Liver (tissue), 9 donors: ENCODE data around the gene PNKP. TPM values are rescaled to one million over a fixed set of nuclear protein-coding genes. Genes with fewer than 3 reads are reported as not detected.

Source experiments
- DNase-seq: peaks from one replicate; pipeline ENCODE4 v3.0.0-alpha.2; 2017; ENCODE audit warnings: low spot score
- H3K27ac ChIP-seq, 2 donors: one replicate each; pipeline ENCODE4 v1.7.0; 2013; ENCODE audit warnings: inconsistent platforms in 2 of 2, low read length in 2 of 2, control low read depth in 1 of 2, low read depth in 1 of 2, mild to moderate bottlenecking in 1 of 2
- H3K27me3 ChIP-seq, 4 donors: one replicate each; pipeline versions ENCODE4 v1.6.1 to v1.7.0; 2013; ENCODE audit warnings: low read length in 3 of 4, inconsistent platforms in 1 of 4, mild to moderate bottlenecking in 1 of 4, moderate library complexity in 1 of 4; ENCODE audit not compliant: control insufficient read depth in 4 of 4, insufficient read depth in 4 of 4
- H3K36me3 ChIP-seq, 4 donors: one replicate each; pipeline versions ENCODE4 v1.6.1 to v1.7.0; 2013; ENCODE audit warnings: low read length in 3 of 4, mild to moderate bottlenecking in 3 of 4, low read depth in 1 of 4, moderate library complexity in 1 of 4; ENCODE audit not compliant: control insufficient read depth in 4 of 4, insufficient read depth in 3 of 4
- H3K4me1 ChIP-seq, 4 donors: one replicate each; pipeline versions ENCODE4 v1.6.1 to v1.7.0; 2013; ENCODE audit warnings: low read length in 3 of 4, mild to moderate bottlenecking in 3 of 4, moderate library complexity in 1 of 4; ENCODE audit not compliant: control insufficient read depth in 4 of 4, insufficient read depth in 4 of 4
- H3K4me3 ChIP-seq, 3 donors: one replicate each; pipeline versions ENCODE4 v1.6.1 to v1.7.0; 2013; ENCODE audit warnings: low read length in 3 of 3, control low read depth in 1 of 3, low read depth in 1 of 3, mild to moderate bottlenecking in 1 of 3
- H3K9ac ChIP-seq, 2 donors: one replicate each; pipeline ENCODE4 v1.7.0; 2013; ENCODE audit warnings: low read length in 2 of 2, mild to moderate bottlenecking in 2 of 2, moderate library complexity in 2 of 2, control low read depth in 1 of 2, low read depth in 1 of 2
- H3K9me3 ChIP-seq, 4 donors: one replicate each; pipeline versions ENCODE4 v1.6.1 to v1.7.0; 2013; ENCODE audit warnings: low read length in 3 of 4; ENCODE audit not compliant: control insufficient read depth in 4 of 4
- EGR1 ChIP-seq, 2 donors: IDR thresholded peaks; 2 replicates each; pipeline ENCODE4 v1.6.1; 2016 to 2018; ENCODE audit warnings: antibody characterized with exemption in 2 of 2, low read depth in 2 of 2
- FOXA1 ChIP-seq: IDR thresholded peaks from 2 replicates; pipeline ENCODE4 v1.6.1; 2016; ENCODE audit warnings: antibody characterized with exemption
- FOXA2 ChIP-seq: IDR thresholded peaks from 2 replicates; pipeline ENCODE4 v1.6.1; 2016; ENCODE audit warnings: antibody characterized with exemption
- HNF4A ChIP-seq, 2 donors: conservative IDR thresholded peaks; 2 replicates each; pipeline ENCODE4 v1.6.1; 2016; ENCODE audit warnings: antibody characterized with exemption in 2 of 2, mild to moderate bottlenecking in 2 of 2
- JUND ChIP-seq, 2 donors: IDR thresholded peaks; 2 replicates each; pipeline ENCODE4 v1.6.1; 2016; ENCODE audit warnings: antibody characterized with exemption in 2 of 2
- NR2F2 ChIP-seq: IDR thresholded peaks from 2 replicates; pipeline ENCODE4 v1.6.1; 2016; ENCODE audit warnings: antibody characterized with exemption
- SP1 ChIP-seq: IDR thresholded peaks from 2 replicates; pipeline ENCODE4 v1.6.1; 2018; ENCODE audit warnings: antibody characterized with exemption, mild to moderate bottlenecking
- YY1 ChIP-seq: IDR thresholded peaks from 2 replicates; pipeline ENCODE4 v1.6.1; 2016; ENCODE audit warnings: antibody characterized with exemption, mild to moderate bottlenecking
- WGBS: extraction: QIAGEN DNeasy Blood & Tissue Kit; methylation state at CpG from one replicate; pipeline ENCODE4 v1.1.7; 2013; 5-methylcytosine and 5-hydroxymethylcytosine counted together
- polyA plus RNA-seq, 2 donors: library from polyadenylated mRNA; stranded (reverse) in 1 of 2; unstranded in 1 of 2; fragments of 200-250 nt in 1 of 2; fragments of >200 nt in 1 of 2; fragmentation: Nextera tagmentation in 1 of 2; extraction: Ambion mirVana in 1 of 2; gene quantifications; one replicate each; pipeline versions ENCODE4 v1.2.1 to v1.2.3, GENCODE V29; 2013 to 2015
- total RNA-seq, 2 donors: library from RNA; depleted of rRNA; stranded (reverse); fragments of >200 nt; gene quantifications; one replicate each; pipeline ENCODE4 v1.2.3, GENCODE V29; 2014
- TF ChIP-seq, protein P1 (sequence below): IDR thresholded peaks from 2 replicates; pipeline ENCODE4 v1.6.1; 2016; ENCODE audit warnings: antibody characterized with exemption
- TF ChIP-seq, protein P2 (sequence below): IDR thresholded peaks from 2 replicates; pipeline ENCODE4 v1.6.1; 2016; ENCODE audit warnings: antibody characterized with exemption, mild to moderate bottlenecking
- TF ChIP-seq, protein P3 (sequence below): fragments of 150-350 bp; IDR thresholded peaks from 2 replicates; pipeline ENCODE4 v1.5.1; 2017; ENCODE audit warnings: improper control_type of control experiment, low read depth, low read length; ENCODE audit not compliant: missing input control
- TF ChIP-seq, protein P4 (sequence below): IDR thresholded peaks from 2 replicates; pipeline ENCODE4 v1.6.1; 2016; ENCODE audit warnings: antibody characterized with exemption
- donor health status: healthy.
- donor health status: healthy.
- donor health status: healthy.
- donor health status: healthy.
- donor health status: healthy.

The PNKP gene
- total and polyA plus RNA-seq, 4 donors = 17.3 to 30.9 (median 19.8) TPM

DNA sequence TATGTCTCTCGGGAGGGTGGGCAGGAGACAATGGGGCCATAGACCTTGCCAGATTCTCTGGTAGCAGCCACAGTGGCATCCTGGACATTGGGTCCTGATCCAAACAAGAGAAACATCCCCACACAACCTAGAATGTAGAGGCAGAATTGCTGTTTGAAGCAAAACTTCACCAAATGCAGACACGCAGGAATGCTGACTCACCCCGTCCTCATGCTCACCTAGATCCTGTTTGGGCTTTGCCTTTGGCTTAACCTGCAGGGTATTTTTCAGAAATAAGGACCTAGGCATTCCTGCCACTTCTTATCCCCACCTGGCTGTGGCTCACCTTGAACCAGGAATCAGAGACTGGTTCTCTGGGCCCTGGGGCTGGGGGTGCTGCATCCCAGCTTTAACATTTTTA is 17.4 kb upstream of the PNKP start:
- no peak overlapping the region for H3K9ac ChIP-seq
- H3K36me3 ChIP-seq = peaks cover 41 to 57% (median 46%) of the 10 kb centered on the region in 4 donors
- no peak overlapping the region for H3K27ac ChIP-seq
- TF ChIP-seq SP1 = no peak
- no peak for TF ChIP-seq FOXA2
- no peak for TF ChIP-seq JUND (IDR thresholded peaks at IDR 0.05)
- TF ChIP-seq, protein P1, sequence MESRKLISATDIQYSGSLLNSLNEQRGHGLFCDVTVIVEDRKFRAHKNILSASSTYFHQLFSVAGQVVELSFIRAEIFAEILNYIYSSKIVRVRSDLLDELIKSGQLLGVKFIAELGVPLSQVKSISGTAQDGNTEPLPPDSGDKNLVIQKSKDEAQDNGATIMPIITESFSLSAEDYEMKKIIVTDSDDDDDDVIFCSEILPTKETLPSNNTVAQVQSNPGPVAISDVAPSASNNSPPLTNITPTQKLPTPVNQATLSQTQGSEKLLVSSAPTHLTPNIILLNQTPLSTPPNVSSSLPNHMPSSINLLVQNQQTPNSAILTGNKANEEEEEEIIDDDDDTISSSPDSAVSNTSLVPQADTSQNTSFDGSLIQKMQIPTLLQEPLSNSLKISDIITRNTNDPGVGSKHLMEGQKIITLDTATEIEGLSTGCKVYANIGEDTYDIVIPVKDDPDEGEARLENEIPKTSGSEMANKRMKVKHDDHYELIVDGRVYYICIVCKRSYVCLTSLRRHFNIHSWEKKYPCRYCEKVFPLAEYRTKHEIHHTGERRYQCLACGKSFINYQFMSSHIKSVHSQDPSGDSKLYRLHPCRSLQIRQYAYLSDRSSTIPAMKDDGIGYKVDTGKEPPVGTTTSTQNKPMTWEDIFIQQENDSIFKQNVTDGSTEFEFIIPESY = no peak
- no peak for TF ChIP-seq FOXA1
- TF ChIP-seq YY1 = no peak
- TF ChIP-seq HNF4A (conservative IDR thresholded peaks at IDR 0.05) = no peak
- TF ChIP-seq, protein P2, sequence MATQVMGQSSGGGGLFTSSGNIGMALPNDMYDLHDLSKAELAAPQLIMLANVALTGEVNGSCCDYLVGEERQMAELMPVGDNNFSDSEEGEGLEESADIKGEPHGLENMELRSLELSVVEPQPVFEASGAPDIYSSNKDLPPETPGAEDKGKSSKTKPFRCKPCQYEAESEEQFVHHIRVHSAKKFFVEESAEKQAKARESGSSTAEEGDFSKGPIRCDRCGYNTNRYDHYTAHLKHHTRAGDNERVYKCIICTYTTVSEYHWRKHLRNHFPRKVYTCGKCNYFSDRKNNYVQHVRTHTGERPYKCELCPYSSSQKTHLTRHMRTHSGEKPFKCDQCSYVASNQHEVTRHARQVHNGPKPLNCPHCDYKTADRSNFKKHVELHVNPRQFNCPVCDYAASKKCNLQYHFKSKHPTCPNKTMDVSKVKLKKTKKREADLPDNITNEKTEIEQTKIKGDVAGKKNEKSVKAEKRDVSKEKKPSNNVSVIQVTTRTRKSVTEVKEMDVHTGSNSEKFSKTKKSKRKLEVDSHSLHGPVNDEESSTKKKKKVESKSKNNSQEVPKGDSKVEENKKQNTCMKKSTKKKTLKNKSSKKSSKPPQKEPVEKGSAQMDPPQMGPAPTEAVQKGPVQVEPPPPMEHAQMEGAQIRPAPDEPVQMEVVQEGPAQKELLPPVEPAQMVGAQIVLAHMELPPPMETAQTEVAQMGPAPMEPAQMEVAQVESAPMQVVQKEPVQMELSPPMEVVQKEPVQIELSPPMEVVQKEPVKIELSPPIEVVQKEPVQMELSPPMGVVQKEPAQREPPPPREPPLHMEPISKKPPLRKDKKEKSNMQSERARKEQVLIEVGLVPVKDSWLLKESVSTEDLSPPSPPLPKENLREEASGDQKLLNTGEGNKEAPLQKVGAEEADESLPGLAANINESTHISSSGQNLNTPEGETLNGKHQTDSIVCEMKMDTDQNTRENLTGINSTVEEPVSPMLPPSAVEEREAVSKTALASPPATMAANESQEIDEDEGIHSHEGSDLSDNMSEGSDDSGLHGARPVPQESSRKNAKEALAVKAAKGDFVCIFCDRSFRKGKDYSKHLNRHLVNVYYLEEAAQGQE = no peak
- no peak overlapping the region for H3K4me3 ChIP-seq
- WGBS = 94% methylated on average over 3 of the region's 3 CpGs
- no peaks in the 10 kb centered on the region for H3K9me3 ChIP-seq
- peaks cover 0 to 8% (median 3%) of the 10 kb centered on the region in 4 donors for H3K4me1 ChIP-seq
- no peaks in the 10 kb centered on the region for H3K27me3 ChIP-seq
- DNase-seq = no peak

DNA sequence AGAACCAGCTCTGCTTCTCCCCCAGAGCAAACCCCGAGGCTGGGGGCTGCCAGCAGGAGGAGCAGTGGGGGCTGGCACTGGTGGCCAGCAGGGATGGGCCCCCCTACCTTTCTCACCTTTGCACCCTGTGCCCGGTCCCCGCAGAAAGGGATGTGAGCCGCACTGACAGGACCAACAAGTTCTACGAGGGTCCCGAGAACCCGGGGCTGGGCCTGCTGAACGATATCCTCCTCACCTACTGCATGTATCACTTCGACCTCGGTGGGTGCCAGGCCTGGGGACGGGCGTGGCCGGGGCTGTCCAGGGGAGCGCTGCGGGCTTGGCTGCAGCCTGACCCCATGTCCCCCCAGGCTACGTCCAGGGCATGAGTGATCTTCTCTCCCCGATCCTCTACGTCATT is 16.7 kb upstream of the PNKP start:
- H3K9me3 ChIP-seq = no peaks in the 10 kb centered on the region
- 95% methylated on average over 18 of the region's 18 CpGs for WGBS
- H3K4me1 ChIP-seq = peaks cover 0 to 10% (median 4%) of the 10 kb centered on the region in 4 donors
- TF ChIP-seq EGR1 (IDR thresholded peaks at IDR 0.05; ENCODE audit: low read depth in 2 of 2) (no peak), FOXA1 (no peak), FOXA2 (no peak), SP1 (no peak)
- H3K36me3 ChIP-seq = peaks cover 46 to 57% (median 48%) of the 10 kb centered on the region in 4 donors
- no peak overlapping the region for H3K4me3 ChIP-seq
- H3K9ac ChIP-seq = no peak overlapping the region
- no peak overlapping the region for H3K27ac ChIP-seq
- H3K27me3 ChIP-seq = no peaks in the 10 kb centered on the region
- no peak for DNase-seq

DNA sequence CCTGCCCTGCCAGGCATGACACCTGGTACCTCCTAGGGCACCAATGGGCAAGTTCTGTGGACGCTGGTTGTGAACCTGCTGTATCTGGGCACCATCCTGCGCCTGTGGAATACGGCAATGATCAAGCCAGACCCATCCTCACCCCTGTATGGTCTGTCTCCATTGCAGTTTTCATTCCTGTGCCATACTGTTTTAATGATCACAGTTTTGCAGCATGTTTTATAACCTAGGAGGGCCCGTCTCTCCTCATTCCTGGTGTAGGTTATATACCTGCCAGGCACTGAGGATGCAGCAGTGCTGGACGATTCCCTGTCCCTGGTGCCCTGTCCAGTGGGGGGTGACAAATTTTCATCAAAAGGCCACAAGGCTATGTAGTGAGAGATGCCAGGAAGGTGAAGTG is 15.7 kb upstream of the PNKP start:
- no peak overlapping the region for H3K9ac ChIP-seq
- WGBS = 96% methylated on average over 5 of the region's 5 CpGs
- peaks cover 0 to 20% (median 12%) of the 10 kb centered on the region in 4 donors for H3K4me1 ChIP-seq

More for the DNA sequence above, 15.7 kb upstream of the PNKP start:
- no peak for DNase-seq
- no peaks in the 10 kb centered on the region for H3K27me3 ChIP-seq
- H3K4me3 ChIP-seq = no peak overlapping the region
- H3K27ac ChIP-seq = no peak overlapping the region
- TF ChIP-seq NR2F2 (no peak), HNF4A (conservative IDR thresholded peaks at IDR 0.05) (no peak)
- TF ChIP-seq, protein P3, sequence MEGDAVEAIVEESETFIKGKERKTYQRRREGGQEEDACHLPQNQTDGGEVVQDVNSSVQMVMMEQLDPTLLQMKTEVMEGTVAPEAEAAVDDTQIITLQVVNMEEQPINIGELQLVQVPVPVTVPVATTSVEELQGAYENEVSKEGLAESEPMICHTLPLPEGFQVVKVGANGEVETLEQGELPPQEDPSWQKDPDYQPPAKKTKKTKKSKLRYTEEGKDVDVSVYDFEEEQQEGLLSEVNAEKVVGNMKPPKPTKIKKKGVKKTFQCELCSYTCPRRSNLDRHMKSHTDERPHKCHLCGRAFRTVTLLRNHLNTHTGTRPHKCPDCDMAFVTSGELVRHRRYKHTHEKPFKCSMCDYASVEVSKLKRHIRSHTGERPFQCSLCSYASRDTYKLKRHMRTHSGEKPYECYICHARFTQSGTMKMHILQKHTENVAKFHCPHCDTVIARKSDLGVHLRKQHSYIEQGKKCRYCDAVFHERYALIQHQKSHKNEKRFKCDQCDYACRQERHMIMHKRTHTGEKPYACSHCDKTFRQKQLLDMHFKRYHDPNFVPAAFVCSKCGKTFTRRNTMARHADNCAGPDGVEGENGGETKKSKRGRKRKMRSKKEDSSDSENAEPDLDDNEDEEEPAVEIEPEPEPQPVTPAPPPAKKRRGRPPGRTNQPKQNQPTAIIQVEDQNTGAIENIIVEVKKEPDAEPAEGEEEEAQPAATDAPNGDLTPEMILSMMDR = no peak
- TF ChIP-seq, protein P4, sequence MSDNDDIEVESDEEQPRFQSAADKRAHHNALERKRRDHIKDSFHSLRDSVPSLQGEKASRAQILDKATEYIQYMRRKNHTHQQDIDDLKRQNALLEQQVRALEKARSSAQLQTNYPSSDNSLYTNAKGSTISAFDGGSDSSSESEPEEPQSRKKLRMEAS = no peak
- TF ChIP-seq, protein P1 = no peak
- no peaks in the 10 kb centered on the region for H3K9me3 ChIP-seq
- H3K36me3 ChIP-seq = peaks cover 42 to 57% (median 49%) of the 10 kb centered on the region in 4 donors
